ENCODE results near the gene USP49.

USP49 gene

DNA sequence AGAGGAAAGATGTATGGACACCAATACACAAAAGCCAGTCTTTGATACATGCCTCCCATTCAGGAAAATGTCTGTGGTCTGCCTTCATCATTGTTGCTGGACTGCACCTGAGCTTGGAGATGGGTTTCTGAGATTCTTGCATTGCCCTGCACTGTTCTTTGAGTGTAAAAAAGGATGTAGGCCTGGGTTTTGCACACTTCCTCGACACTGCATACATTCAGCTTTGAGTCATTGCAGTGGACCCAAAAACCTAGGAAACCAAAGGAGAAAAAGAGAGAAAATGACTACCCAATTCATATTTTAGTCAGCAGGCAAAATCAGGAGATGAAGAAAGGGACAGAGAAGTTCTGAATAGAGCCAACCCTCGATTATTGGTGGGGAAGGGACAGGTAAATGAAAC is 98.7 kb downstream of the USP49 start:
- TF ChIP-seq CTCF (conservative IDR thresholded peaks at IDR 0.05; ENCODE audit: low read depth, low read length): no peak
- no peak overlapping the region for H3K4me3 ChIP-seq (ENCODE audit: low read length)
- no peak for DNase-seq (ENCODE audit: low read depth)

DNA sequence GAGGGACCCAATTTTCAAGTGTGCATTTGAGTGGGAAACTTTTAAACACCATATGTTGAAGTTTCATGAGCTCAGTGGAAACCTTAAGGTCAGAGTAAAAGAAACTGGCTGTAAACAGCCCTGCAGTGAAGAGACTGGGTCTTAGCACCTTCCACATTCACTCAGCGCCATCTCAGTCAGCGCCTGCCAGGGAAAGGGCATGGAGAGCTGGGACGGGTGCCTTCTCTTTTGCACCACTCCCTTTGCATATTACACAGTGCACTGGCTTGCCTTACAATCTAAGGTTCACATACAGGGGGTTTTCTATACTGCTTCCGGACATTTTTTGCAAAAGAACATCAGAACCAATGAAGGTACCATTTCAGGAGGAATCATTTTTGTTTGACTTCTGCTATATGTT is 103.2 kb downstream of the USP49 start:
- no peak for DNase-seq (ENCODE audit: low read depth)
- no peak for TF ChIP-seq CTCF (conservative IDR thresholded peaks at IDR 0.05; ENCODE audit: low read depth, low read length)
- no peak overlapping the region for H3K4me3 ChIP-seq (ENCODE audit: low read length)

DNA sequence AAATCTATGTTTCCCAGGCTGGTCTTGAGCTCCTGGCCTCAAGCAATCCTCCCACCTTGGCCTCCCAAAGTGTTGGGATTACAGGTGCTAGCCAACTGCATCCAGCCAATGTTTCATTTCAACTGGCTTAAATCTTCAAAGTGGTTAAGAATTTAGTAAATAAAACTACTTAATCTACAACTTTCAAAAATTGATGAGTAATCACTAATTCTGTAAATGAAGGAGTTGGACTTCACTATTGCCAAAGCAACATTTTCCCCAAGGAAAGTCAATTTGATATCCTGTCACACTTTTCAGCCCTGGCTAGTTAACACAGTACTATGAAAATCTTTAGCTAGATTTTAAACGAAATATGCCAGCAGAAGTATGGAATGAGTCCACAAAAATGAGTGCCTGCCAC is 103.9 kb downstream of the USP49 start:
- no peak for DNase-seq (ENCODE audit: low read depth)
- no peak overlapping the region for H3K4me3 ChIP-seq (ENCODE audit: low read length)
- TF ChIP-seq CTCF (conservative IDR thresholded peaks at IDR 0.05; ENCODE audit: low read depth, low read length): no peak

- no peak overlapping the region for H3K4me3 ChIP-seq (ENCODE audit: low read length)
- TF ChIP-seq CTCF (conservative IDR thresholded peaks at IDR 0.05; ENCODE audit: low read depth, low read length): no peak
- no peak for DNase-seq (ENCODE audit: low read depth)
These were observed 105.1 kb downstream of the USP49 start for GRCh38 chr6:41790045-41790444.

- no peak for DNase-seq (ENCODE audit: low read depth)
- no peak overlapping the region for H3K4me3 ChIP-seq (ENCODE audit: low read length)
- no peak for TF ChIP-seq CTCF (conservative IDR thresholded peaks at IDR 0.05; ENCODE audit: low read depth, low read length)
These were observed 105.8 kb downstream of the USP49 start for GRCh38 chr6:41789390-41789724.

DNA sequence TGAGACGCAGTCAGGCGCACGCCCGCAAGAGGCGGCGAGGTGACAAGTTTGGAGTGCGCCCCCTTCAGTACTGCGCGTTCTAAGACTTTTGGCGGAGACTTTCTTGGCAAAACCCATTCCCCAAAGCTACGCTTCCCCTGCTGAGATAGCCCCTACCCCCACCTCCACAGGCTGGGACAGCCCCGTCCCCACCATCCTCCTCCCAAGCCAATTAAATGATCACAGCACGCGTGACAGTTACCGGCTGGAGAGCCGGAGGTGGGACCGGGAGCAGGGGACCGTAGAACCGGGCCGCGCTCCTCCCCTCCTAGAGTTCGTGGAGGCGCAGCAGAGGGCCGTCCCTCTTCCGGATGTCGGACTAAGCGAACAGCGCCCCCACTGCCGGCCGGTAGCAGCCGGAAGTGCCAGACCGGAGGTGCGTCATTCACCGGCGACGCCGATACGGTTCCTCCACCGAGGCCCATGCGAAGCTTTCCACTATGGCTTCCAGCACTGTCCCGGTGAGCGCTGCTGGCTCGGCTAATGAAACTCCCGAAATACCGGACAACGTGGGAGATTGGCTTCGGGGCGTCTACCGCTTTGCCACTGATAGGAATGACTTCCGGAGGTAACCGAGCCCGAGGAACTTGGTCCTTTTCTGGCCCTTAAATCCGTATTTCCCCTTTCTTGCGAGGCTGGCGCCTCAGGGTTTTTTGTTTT is 107.8 kb downstream of the USP49 start, which contains the start of gene TOMM6:
TSS of gene TOMM6 (plus strand) at position 476 of the 699 bp plus-strand sequence. CDS start at position 480, 4 bp downstream.
- DNase-seq (ENCODE audit: low read depth): peak; percentile 75
- peak within 1 kb of the TSS; percentile 100 for H3K4me3 ChIP-seq (ENCODE audit: low read length)
- peak; percentile 77 for TF ChIP-seq CTCF (conservative IDR thresholded peaks at IDR 0.05; ENCODE audit: low read depth, low read length)

GRCh38 chr6:41786451-41787218 is 108.5 kb downstream of the USP49 start:
- TF ChIP-seq CTCF (conservative IDR thresholded peaks at IDR 0.05; ENCODE audit: low read depth, low read length): peak; percentile 57
- peak overlapping the region; percentile 100 for H3K4me3 ChIP-seq (ENCODE audit: low read length)
- no peak for DNase-seq (ENCODE audit: low read depth)

All from retinal pigment epithelial cell (primary cell).